GM12873 (cell line): ENCODE results near the gene FGF19.

Experiments used
- CTCF ChIP-seq: IDR thresholded peaks from 2 replicates; pipeline ENCODE4 v1.5.1; 2012; ENCODE audit warnings: low read depth, mild to moderate bottlenecking, moderate library complexity, low read length, control low read depth; ENCODE audit not compliant: insufficient read depth; ENCODE audit errors: missing control alignments

Gene FGF19

DNA sequence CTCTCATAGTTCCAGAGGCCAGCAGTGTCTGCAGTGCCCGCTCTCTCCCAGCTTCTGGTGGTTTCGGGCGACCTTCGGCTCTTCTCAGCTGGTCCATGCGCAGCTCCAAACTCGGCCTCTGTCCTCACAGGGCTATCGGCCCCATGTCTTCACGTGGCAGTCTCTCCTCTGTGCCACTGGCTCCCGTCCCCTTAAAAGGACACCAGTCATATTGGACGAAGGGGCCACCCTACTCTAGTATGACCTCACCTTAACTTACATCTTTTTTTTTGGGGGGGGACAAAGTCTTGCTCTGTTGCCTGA lies 42.5 kb downstream of the FGF19 start:
- TF ChIP-seq CTCF: no peak

DNA sequence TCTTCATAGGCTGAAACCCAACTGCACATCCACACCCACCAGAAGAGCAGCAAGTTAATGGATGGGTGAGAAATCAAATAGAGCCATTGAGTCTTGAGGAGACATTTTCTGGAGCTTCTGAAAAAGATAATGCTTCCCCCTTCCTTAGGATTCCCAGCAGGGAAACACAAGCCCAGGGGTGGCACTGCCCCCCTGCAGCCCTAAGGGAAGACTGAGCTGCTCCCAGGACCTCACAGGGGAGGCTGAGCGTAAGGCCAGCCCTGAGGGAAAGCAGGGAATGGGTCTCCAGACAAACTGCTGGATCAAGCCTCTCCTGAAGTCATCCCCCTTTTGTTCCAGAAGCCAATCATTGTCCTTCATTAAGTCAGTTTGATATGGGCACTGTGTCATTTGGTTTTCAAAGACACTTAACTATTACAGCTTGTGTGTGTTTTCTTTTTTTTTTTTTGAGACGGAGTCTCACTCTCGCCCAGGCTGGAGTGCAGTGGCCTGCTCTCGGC lies 43.8 kb downstream of the FGF19 start:
- no peak for TF ChIP-seq CTCF

- no peak for TF ChIP-seq CTCF
Observed at GRCh38 chr11:69659591-69659990, 44.2 kb downstream of the FGF19 start.

DNA sequence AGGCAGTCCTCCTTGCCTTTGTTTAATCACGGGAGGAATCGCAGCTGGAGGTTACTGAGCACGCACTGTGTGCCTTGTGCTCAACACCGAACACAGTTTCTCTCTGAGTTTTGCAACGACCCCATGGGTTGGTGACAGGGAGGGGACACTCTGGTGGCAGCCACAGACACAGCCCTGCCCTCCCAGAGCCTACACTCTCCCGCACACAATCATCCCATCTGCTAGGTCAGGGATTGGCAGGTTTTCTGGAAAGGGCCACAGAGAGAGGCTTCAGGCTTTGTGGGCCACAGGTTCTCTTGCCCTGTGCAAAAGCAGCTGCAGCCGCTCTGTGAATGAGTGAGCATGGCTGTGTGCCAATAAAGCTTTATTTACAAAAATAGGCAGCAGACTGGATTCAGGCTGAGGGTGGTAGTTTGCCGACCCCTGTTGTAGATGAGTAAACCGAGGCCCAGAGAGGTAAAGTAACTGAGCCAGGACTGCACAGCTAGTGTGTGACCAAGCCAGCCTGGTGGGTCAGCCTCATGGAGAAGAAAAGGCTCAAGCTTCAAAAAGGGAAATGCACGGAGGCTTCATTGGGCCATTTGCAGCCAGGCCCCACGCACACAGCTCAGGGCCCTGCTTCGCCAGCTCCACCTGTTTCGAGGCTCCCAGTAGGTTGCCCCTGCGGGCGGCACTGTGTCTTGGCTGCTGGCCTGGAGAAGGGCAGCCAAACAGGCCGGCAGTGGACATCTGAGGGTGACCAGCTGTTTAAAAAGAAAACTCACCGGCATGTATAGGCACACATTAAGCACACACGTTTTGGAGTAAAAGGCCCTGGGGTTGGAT lies 45.0 kb downstream of the FGF19 start:
- TF ChIP-seq CTCF: no peak

DNA sequence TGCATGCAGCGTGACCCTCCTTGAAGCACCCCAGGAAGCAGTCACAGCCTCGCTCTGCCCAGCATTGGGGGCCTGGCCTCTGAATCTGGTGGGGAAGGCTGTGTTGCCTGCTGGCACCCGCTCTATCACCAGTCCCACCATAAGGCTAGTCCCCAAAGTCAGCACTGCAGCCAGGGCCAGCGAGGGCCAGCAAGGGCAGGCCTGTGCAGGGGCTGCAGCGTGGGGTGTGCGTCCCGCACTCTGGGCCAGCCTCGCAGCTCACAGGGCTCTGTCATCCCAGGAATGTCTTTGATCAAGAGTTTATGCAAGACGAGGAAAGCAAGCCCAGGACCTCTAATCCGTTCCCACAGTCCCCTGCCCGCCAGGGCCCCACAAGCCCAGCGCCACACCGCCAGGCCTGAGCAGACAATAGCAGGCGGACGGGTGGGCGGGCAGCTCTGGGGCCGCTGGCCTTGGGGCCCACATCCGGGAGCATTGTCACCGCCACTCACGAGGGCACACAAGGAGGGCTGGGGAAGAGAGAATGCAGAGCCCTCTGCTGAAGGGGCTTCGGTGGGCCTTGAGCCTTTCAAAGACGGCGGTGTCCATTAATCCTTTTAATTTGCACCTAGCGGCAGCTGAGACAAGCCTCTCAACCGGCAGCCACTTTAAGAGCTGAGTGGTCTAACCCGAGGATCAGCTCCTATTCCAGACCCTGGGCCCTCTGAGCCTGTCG lies 45.8 kb downstream of the FGF19 start:
- no peak for TF ChIP-seq CTCF

DNA sequence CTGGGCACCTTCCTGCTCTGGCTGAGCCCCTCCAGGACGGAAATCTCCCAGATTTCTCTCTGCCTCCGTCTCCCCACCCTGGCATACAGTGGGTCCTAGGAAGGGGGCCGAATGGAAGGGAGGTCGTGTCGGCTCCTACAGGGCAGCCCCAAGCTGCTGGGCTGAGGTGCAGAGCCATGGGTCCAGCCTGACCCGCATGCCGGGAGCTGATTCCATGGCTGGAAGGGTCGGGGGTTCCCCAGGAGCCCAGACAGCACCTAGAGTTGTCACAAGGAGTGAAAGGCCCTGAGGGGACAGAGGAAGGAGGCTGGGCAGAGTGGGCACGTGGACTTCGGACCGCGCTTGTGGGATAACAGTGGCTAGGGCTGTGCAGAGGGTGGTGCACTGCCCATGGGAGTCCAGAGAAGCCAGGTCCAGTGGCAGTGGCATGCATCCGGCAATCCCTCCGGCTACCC lies 46.3 kb downstream of the FGF19 start:
- no peak for TF ChIP-seq CTCF

- no peak for TF ChIP-seq CTCF
Observed at GRCh38 chr11:69656536-69657455, 47.0 kb downstream of the FGF19 start.
